ENCODE measurements around the gene MTTP.

DNA sequence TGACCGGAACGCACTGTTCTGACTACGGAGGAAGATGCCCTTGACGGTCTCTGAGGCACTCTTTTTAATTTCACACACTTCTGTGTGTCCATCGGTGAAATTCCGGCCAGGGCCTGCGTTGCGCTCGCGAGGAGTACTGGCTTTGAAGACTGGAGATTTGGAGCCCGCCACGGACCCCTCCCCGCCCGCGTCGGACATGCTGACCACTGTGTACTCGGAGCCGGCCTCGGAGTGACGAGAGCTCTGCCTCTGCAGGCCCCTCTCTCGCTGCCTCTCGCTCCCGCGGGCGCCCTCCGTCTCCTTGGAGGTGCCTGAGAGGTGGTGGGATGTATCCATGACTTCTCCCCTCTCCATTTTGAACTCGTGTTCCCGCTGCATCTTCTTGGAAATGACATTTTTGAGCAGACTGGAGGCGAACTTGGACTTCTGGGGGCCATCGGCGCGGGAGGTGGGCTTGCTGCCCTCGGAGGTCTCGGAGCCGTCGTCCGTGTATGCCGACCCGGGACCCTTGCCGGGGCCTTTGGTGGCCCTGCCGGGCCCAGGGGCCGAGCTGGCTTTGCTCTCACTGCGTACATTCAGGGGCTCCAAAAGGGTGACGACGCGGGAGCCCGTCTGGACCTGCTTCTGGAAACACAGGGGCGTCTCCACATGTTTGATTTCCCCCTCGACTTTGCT lies 77.3 kb downstream of the MTTP start:
- TF ChIP-seq, protein P1, sequence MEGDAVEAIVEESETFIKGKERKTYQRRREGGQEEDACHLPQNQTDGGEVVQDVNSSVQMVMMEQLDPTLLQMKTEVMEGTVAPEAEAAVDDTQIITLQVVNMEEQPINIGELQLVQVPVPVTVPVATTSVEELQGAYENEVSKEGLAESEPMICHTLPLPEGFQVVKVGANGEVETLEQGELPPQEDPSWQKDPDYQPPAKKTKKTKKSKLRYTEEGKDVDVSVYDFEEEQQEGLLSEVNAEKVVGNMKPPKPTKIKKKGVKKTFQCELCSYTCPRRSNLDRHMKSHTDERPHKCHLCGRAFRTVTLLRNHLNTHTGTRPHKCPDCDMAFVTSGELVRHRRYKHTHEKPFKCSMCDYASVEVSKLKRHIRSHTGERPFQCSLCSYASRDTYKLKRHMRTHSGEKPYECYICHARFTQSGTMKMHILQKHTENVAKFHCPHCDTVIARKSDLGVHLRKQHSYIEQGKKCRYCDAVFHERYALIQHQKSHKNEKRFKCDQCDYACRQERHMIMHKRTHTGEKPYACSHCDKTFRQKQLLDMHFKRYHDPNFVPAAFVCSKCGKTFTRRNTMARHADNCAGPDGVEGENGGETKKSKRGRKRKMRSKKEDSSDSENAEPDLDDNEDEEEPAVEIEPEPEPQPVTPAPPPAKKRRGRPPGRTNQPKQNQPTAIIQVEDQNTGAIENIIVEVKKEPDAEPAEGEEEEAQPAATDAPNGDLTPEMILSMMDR (conservative IDR thresholded peaks at IDR 0.05), result no peak
- no peak for TF ChIP-seq EZH2 (IDR thresholded peaks at IDR 0.05; ENCODE audit: low read depth)

All from PC-9 (cell line).